H1 (cell line): ENCODE data around the gene MIPOL1. TPM values are rescaled to one million over a fixed set of nuclear protein-coding genes. Genes with fewer than 3 reads are reported as not detected.

Experiments used
- CTCF ChIA-PET: fragments of 300-600 bp; sonication (Branson Sonifier 250); formaldehyde crosslinking; loops from one replicate; lab custom pipeline; 2021; ENCODE audit not compliant: partially characterized antibody; lab: Charles Lee
- POLR2A ChIA-PET: fragments of 300-600 bp; sonication (Branson Sonifier 250); formaldehyde crosslinking; loops from one replicate; lab custom pipeline; 2021; ENCODE audit warnings: inconsistent platforms; ENCODE audit not compliant: partially characterized antibody; lab: Charles Lee
- DNase-seq, 2 experiments: peaks; one replicate each; pipeline versions ENCODE4 v3.0.0 to v3.0.0-alpha.2; 2010 to 2022; ENCODE audit warnings: low spot score in 2 of 2, low read depth in 1 of 2, mixed read lengths in 1 of 2
- FAIRE-seq: peaks from 2 replicates; lab custom pipeline; 2011; peaks lifted over from hg19 to GRCh38; lab: Jason Lieb, UNC
- H2AFZ ChIP-seq: 2 replicates; pipeline ENCODE4 v1.8.1; 2012; ENCODE audit warnings: low read length, inconsistent platforms
- H2AK5ac ChIP-seq: 2 replicates; pipeline ENCODE4 v1.6.1; 2013; ENCODE audit warnings: low read depth, low read length
- H2BK120ac ChIP-seq: replicated peaks from 2 replicates; pipeline ENCODE3; 2013; ENCODE audit warnings: low read depth, low read length, inconsistent platforms
- H2BK12ac ChIP-seq: 2 replicates; pipeline ENCODE4 v1.6.1; 2013; ENCODE audit warnings: low read depth, low read length
- H2BK15ac ChIP-seq: 2 replicates; pipeline ENCODE4 v1.6.1; 2013; ENCODE audit warnings: low read length
- H2BK20ac ChIP-seq: 2 replicates; pipeline ENCODE4 v1.6.1; 2013; ENCODE audit warnings: low read length
- H2BK5ac ChIP-seq: 2 replicates; pipeline ENCODE4 v1.6.1; 2013; ENCODE audit warnings: low read depth, low read length
- H3K14ac ChIP-seq: 2 replicates; pipeline ENCODE4 v1.6.1; 2013; ENCODE audit warnings: inconsistent platforms; ENCODE audit not compliant: insufficient read length
- H3K18ac ChIP-seq: 2 replicates; pipeline ENCODE4 v1.6.1; 2013; ENCODE audit warnings: low read length; ENCODE audit errors: extremely low read depth
- H3K23ac ChIP-seq: 2 replicates; pipeline ENCODE4 v1.6.1; 2013; ENCODE audit warnings: inconsistent platforms; ENCODE audit not compliant: insufficient read length
- H3K23me2 ChIP-seq: 2 replicates; pipeline ENCODE4 v1.6.1; 2013; ENCODE audit warnings: low read depth, low read length
- H3K27ac ChIP-seq: 2 replicates; pipeline ENCODE4 v1.6.1; 2011; ENCODE audit warnings: low read depth, low read length, inconsistent platforms
- H3K27me3 ChIP-seq, 4 experiments: replicated peaks in 1 of 4; 1 replicate in 1 of 4; 2 replicates in 3 of 4; pipeline versions ENCODE4 v1.6.1 to v1.8.1; 2011 to 2013; ENCODE audit warnings: low read length in 3 of 4, mild to moderate bottlenecking in 3 of 4, inconsistent platforms in 2 of 4, mixed read lengths in 2 of 4, moderate library complexity in 1 of 4; ENCODE audit not compliant: control insufficient read depth in 3 of 4, insufficient read depth in 3 of 4; ENCODE audit errors: extremely low read depth in 1 of 4
- H3K36me3 ChIP-seq, 4 experiments: 2 replicates each; pipeline versions ENCODE4 v1.6.1 to v1.8.1; 2011 to 2013; ENCODE audit warnings: mild to moderate bottlenecking in 4 of 4, low read length in 3 of 4, moderate library complexity in 2 of 4, control low read depth in 1 of 4, inconsistent platforms in 1 of 4; ENCODE audit not compliant: insufficient read depth in 4 of 4, control insufficient read depth in 2 of 4
- H3K4ac ChIP-seq: replicated peaks from 2 replicates; pipeline ENCODE3; 2013; ENCODE audit warnings: low read length, low read depth, mixed read lengths, inconsistent platforms; ENCODE audit not compliant: insufficient read length
- H3K4me1 ChIP-seq, 4 experiments: replicated peaks in 1 of 4; 1 replicate in 1 of 4; 2 replicates in 3 of 4; pipeline versions ENCODE4 v1.6.1 to v1.8.1; 2011 to 2013; ENCODE audit warnings: low read length in 3 of 4, inconsistent platforms in 2 of 4, mixed read lengths in 1 of 4; ENCODE audit not compliant: insufficient read depth in 4 of 4, control insufficient read depth in 3 of 4
- H3K4me2 ChIP-seq, 2 experiments: 2 replicates each; pipeline versions ENCODE4 v1.6.1 to v1.8.1; 2011 to 2013; ENCODE audit warnings: low read depth in 2 of 2, low read length in 2 of 2, control low read depth in 1 of 2, inconsistent platforms in 1 of 2, mild to moderate bottlenecking in 1 of 2; ENCODE audit not compliant: insufficient read depth in 1 of 2
- H3K4me3 ChIP-seq, 4 experiments: fragments of 200-600, 300-600 bp in 1 of 4; sonication (generic), shearing (Covaris generic), sonication (Bioruptor Twin) in 1 of 4; 2 replicates each; pipeline versions ENCODE4 v1.5.1 to v1.8.1; 2011 to 2016; ENCODE audit warnings: low read length in 4 of 4, low read depth in 3 of 4, control low read depth in 2 of 4, inconsistent platforms in 2 of 4, mild to moderate bottlenecking in 2 of 4, mixed read lengths in 1 of 4, moderate library complexity in 1 of 4; ENCODE audit not compliant: insufficient read depth in 2 of 4; ENCODE audit errors: extremely low read depth in 1 of 4
- H3K56ac ChIP-seq: replicated peaks from 2 replicates; pipeline ENCODE3; 2013; ENCODE audit warnings: low read depth, mild to moderate bottlenecking, mixed read lengths, low read length, inconsistent platforms; ENCODE audit not compliant: insufficient read length
- H3K79me1 ChIP-seq: 2 replicates; pipeline ENCODE4 v1.6.1; 2013; ENCODE audit warnings: low read depth, low read length, control low read depth
- H3K79me2 ChIP-seq, 2 experiments: 2 replicates each; pipeline versions ENCODE4 v1.6.1 to v1.8.1; 2012 to 2013; ENCODE audit warnings: low read length in 2 of 2, mild to moderate bottlenecking in 2 of 2, inconsistent platforms in 1 of 2; ENCODE audit not compliant: insufficient read depth in 2 of 2, control insufficient read depth in 1 of 2
- H3K9ac ChIP-seq, 4 experiments: replicated peaks in 1 of 4; 1 replicate in 1 of 4; 2 replicates in 3 of 4; pipeline versions ENCODE4 v1.6.1 to v1.8.1; 2011 to 2013; ENCODE audit warnings: low read depth in 3 of 4, low read length in 3 of 4, control low read depth in 2 of 4, mild to moderate bottlenecking in 2 of 4, moderate library complexity in 2 of 4, inconsistent platforms in 1 of 4; ENCODE audit errors: extremely low read depth in 1 of 4
- H3K9me3 ChIP-seq, 2 experiments: 2 replicates each; pipeline versions ENCODE4 v1.6.1 to v1.8.1; 2012 to 2013; ENCODE audit warnings: mild to moderate bottlenecking in 2 of 2, moderate library complexity in 2 of 2, control low read depth in 1 of 2, inconsistent platforms in 1 of 2, low read depth in 1 of 2, low read length in 1 of 2, mixed read lengths in 1 of 2; ENCODE audit not compliant: insufficient read depth in 2 of 2
- H4K20me1 ChIP-seq, 2 experiments: replicated peaks in 1 of 2; 2 replicates each; pipeline versions ENCODE3 to v1.8.1; 2011 to 2013; ENCODE audit warnings: inconsistent platforms in 2 of 2, low read length in 2 of 2, mild to moderate bottlenecking in 1 of 2; ENCODE audit not compliant: insufficient read depth in 2 of 2, control insufficient read depth in 1 of 2
- H4K5ac ChIP-seq: 2 replicates; pipeline ENCODE4 v1.6.1; 2013; ENCODE audit warnings: low read length, low read depth, mixed read lengths, inconsistent platforms; ENCODE audit not compliant: insufficient read length
- H4K8ac ChIP-seq: 2 replicates; pipeline ENCODE4 v1.8.0; 2013; ENCODE audit warnings: mild to moderate bottlenecking, moderate library complexity, low read length, inconsistent platforms; ENCODE audit not compliant: insufficient read depth; ENCODE audit errors: extremely low read depth
- H4K91ac ChIP-seq: replicated peaks from 2 replicates; pipeline ENCODE3; 2013; ENCODE audit warnings: low read length, mixed read lengths, inconsistent platforms; ENCODE audit not compliant: insufficient read length
- CBX8 ChIP-seq: fragments of 300-800, 300-1000 bp; sonication (generic); IDR thresholded peaks from 2 replicates; pipeline ENCODE4 v1.7.1; 2016; ENCODE audit warnings: low read depth, low read length, borderline replicate concordance
- CHD1 ChIP-seq: IDR thresholded peaks from 2 replicates; pipeline ENCODE4 v1.6.1; 2012; ENCODE audit warnings: low read depth, low read length, improper control_type of control experiment
- CTBP2 ChIP-seq: IDR thresholded peaks from 2 replicates; pipeline ENCODE4 v1.7.0; 2011; ENCODE audit warnings: borderline replicate concordance, mild to moderate bottlenecking, moderate library complexity, mixed read lengths, low read length; ENCODE audit not compliant: insufficient read depth, insufficient read length
- JUND ChIP-seq: IDR thresholded peaks from 2 replicates; pipeline ENCODE4 v1.6.1; 2011; ENCODE audit warnings: mild to moderate bottlenecking, improper control_type of control experiment, low read length
- RFX5 ChIP-seq: IDR thresholded peaks from 2 replicates; pipeline ENCODE4 v1.6.1; 2011; ENCODE audit warnings: low read depth, low read length, improper control_type of control experiment, borderline replicate concordance
- RNF2 ChIP-seq: fragments of 200-900, 300-1000 bp; sonication (generic); IDR thresholded peaks from 2 replicates; pipeline ENCODE4 v1.7.1; 2016; ENCODE audit warnings: borderline replicate concordance, low read depth, mild to moderate bottlenecking, antibody characterized with exemption, low read length; ENCODE audit not compliant: poor library complexity, severe bottlenecking; ENCODE audit errors: missing control alignments
- SIN3A ChIP-seq, 2 experiments: IDR thresholded peaks in 1 of 2; conservative IDR thresholded peaks in 1 of 2; 2 replicates each; pipeline ENCODE4 v1.6.1; 2011 to 2012; ENCODE audit warnings: low read length in 2 of 2, improper control_type of control experiment in 1 of 2, low read depth in 1 of 2, mild to moderate bottlenecking in 1 of 2
- SP2 ChIP-seq: IDR thresholded peaks from 2 replicates; pipeline ENCODE4 v1.6.1; 2012; ENCODE audit warnings: mild to moderate bottlenecking, low read length, inconsistent platforms
- SP4 ChIP-seq: IDR thresholded peaks from 2 replicates; pipeline ENCODE4 v1.6.1; 2012; ENCODE audit warnings: low read length, inconsistent platforms
- TBP ChIP-seq: IDR thresholded peaks from 2 replicates; pipeline ENCODE4 v1.6.1; 2011; ENCODE audit warnings: low read depth, low read length, improper control_type of control experiment
- TCF12 ChIP-seq: IDR thresholded peaks from 2 replicates; pipeline ENCODE4 v1.6.1; 2011; ENCODE audit warnings: low read depth, mild to moderate bottlenecking, low read length
- TEAD4 ChIP-seq: IDR thresholded peaks from 2 replicates; pipeline ENCODE4 v1.6.1; 2012; ENCODE audit warnings: low read depth, low read length, inconsistent platforms, mixed read lengths
- WGBS, 2 experiments: shearing (Covaris generic) in 1 of 2; methylation state at CpG; one replicate each; pipeline versions ENCODE4 v1.1.6 to v1.1.7; 2013 to 2015; ENCODE audit warnings: low lambda C conversion rate in 2 of 2, mixed read lengths in 2 of 2, inconsistent platforms in 1 of 2, low coverage in 1 of 2, missing lambda C conversion rate in 1 of 2; ENCODE audit not compliant: insufficient replicate concordance in 2 of 2, insufficient coverage in 1 of 2, insufficient read length in 1 of 2; ENCODE audit errors: extremely low coverage in 1 of 2, missing lambda C conversion rate in 1 of 2; 5-methylcytosine and 5-hydroxymethylcytosine counted together
- polyA plus RNA-seq, 7 experiments: library from polyadenylated mRNA; depleted of rRNA in 3 of 7; stranded (reverse) in 5 of 7; unstranded in 2 of 7; fragments of >200 nt in 5 of 7; fragments of 200-250 nt in 2 of 7; gene quantifications; 1 replicate in 5 of 7; 2 replicates in 1 of 7; 4 replicates in 1 of 7; pipeline versions ENCODE4 v1.2.1 to v1.2.3, GENCODE V29; 2011 to 2013; ENCODE audit warnings: missing spikeins in 2 of 7, mixed read lengths in 2 of 7
- total RNA-seq: library from RNA; stranded (reverse); fragmentation: NEBNext Ultra II Directional; extraction: Animal tissue kit (Norgen Biotek cat#: 25700); gene quantifications from 2 replicates; pipeline ENCODE4 v1.2.1, GENCODE V29; 2021
- TF ChIP-seq, protein P1 (sequence below): IDR thresholded peaks from 2 replicates; pipeline ENCODE4 v1.6.1; 2012; ENCODE audit warnings: inconsistent platforms

The MIPOL1 gene
- total and polyA plus RNA-seq, 2 of the 8 experiments (the other 6 are each of a cell fraction or from before 2014, with no cell fraction given) = 2.8 to 23.9 TPM

DNA sequence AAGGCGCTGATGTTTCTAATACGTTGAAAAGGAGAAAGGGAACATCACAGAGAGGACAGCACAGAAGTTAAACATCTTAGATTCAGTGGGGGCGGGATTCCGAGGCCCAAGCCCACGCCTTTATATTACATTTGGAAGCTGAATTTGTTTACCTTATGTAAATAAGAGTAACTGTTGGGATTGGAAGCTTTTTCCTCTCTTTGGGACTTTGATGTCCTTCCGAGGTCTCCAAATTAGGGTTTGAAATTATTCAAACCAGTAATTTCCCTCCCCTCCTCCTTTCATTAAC lies 390.9 kb downstream of the MIPOL1 start:
- Histone ChIP-seq H2BK12ac (no peak overlapping the region), H3K4me3 (peak overlapping the region; percentile 32 to 63 (median 50); a peak in 4 of 8 replicates), H2BK120ac (no peak overlapping the region), H3K27me3 (peaks cover 66 to 100% (median 85%) of the 10 kb centered on the region in 4 experiments), H3K36me3 (no peaks in the 10 kb centered on the region; a peak in 1 of 8 replicates), H4K91ac (no peak overlapping the region), H2AFZ (no peak overlapping the region), H3K9ac (no peak overlapping the region), H4K20me1 (peaks cover 14 to 17% of the 10 kb centered on the region in 2 experiments), H3K27ac (no peak overlapping the region), H3K56ac (no peak overlapping the region), H3K9me3 (no peaks in the 10 kb centered on the region), H2AK5ac (no peak overlapping the region), H4K8ac (no peak overlapping the region), H3K23ac (no peak overlapping the region), H3K79me2 (no peaks in the 10 kb centered on the region), H3K23me2 (peaks cover 10% of the 10 kb centered on the region; the same call in 1 of the 2 replicates), H4K5ac (no peak overlapping the region), H3K79me1 (no peaks in the 10 kb centered on the region), H3K14ac (no peak overlapping the region), H2BK20ac (no peak overlapping the region), H2BK15ac (no peak overlapping the region), H3K18ac (no peak overlapping the region), H2BK5ac (no peak overlapping the region), H3K4me2 (peak overlapping the region; percentile 80 to 81), H3K4me1 (peaks cover 7 to 33% (median 11%) of the 10 kb centered on the region in 4 experiments), H3K4ac (no peak overlapping the region)
- 1% methylated on average over 6 of the region's 6 CpGs; no CpG with 5 or more reads in 1 of the 2 experiments for WGBS, 2 experiments
- no peak for FAIRE-seq
- DNase-seq = no peak
- ChIA-PET CTCF (interaction anchor here (0.6 to 5.1 kb wide), 10 partner anchors 10 to 1105 kb away, joined by 3 to 62 read pairs (median 3); partner anchors contain the start of genes FOXA1 and TTC6), POLR2A (interaction anchor here (1.0 kb wide), 1 partner anchor 10 kb away, joined by 3 read pairs; no protein-coding TSS in a partner anchor)
- TF ChIP-seq RFX5 (no peak), RNF2 (no peak), JUND (no peak), CBX8 (no peak), SIN3A (conservative IDR thresholded peaks at IDR 0.05 in 1 of 2, IDR thresholded peaks at IDR 0.05 in 1 of 2; ENCODE audit: low read depth in 1 of 2, low read length in 2 of 2) (no peak), SP4 (no peak), CTBP2 (no peak), SP2 (no peak), TBP (no peak), CHD1 (no peak), TCF12 (no peak), TEAD4 (no peak)
- TF ChIP-seq, protein P1, sequence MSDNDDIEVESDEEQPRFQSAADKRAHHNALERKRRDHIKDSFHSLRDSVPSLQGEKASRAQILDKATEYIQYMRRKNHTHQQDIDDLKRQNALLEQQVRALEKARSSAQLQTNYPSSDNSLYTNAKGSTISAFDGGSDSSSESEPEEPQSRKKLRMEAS = no peak
